Hematopoietic multipotent progenitor cell treated with erythropoietin and hydrocortisone succinate and interleukin-3 and kit ligand, for 8 days (in vitro differentiated cells): ENCODE data around the gene BCAN.

Source experiments
- DNase-seq: peaks from one replicate; pipeline ENCODE4 v3.0.0-alpha.2; 2015

Gene BCAN

GRCh38 chr1:156662800-156663055, 20.8 kb downstream of the BCAN start:
- no peak for DNase-seq

GRCh38 chr1:156663178-156663577, 21.3 kb downstream of the BCAN start:
- DNase-seq = no peak

GRCh38 chr1:156664046-156664766, 22.3 kb downstream of the BCAN start:
- no peak for DNase-seq

GRCh38 chr1:156664767-156665411, 23.0 kb downstream of the BCAN start:
- no peak for DNase-seq

GRCh38 chr1:156665539-156665938, 23.6 kb downstream of the BCAN start:
- DNase-seq = no peak

GRCh38 chr1:156666862-156667609, 25.1 kb downstream of the BCAN start:
- DNase-seq = no peak

- no peak for DNase-seq
Measured at GRCh38 chr1:156667610-156667967, 25.7 kb downstream of the BCAN start.

- DNase-seq = no peak
Measured at GRCh38 chr1:156667968-156668709, 26.2 kb downstream of the BCAN start.

GRCh38 chr1:156668801-156669637, 27.1 kb downstream of the BCAN start:
- no peak for DNase-seq

GRCh38 chr1:156669794-156670193, 27.9 kb downstream of the BCAN start:
- DNase-seq = no peak

GRCh38 chr1:156670359-156670758, 28.4 kb downstream of the BCAN start:
- DNase-seq = no peak

GRCh38 chr1:156670791-156671190, 28.9 kb downstream of the BCAN start:
- no peak for DNase-seq

- no peak for DNase-seq
Measured at GRCh38 chr1:156671804-156672203, 29.9 kb downstream of the BCAN start.

GRCh38 chr1:156673387-156674121, 31.6 kb downstream of the BCAN start:
- no peak for DNase-seq

- DNase-seq = no peak
Measured at GRCh38 chr1:156675210-156676113, 33.5 kb downstream of the BCAN start.

- DNase-seq = no peak
Measured at GRCh38 chr1:156676114-156676819, 34.4 kb downstream of the BCAN start.

GRCh38 chr1:156676820-156677615, 35.1 kb downstream of the BCAN start, which contains the start of gene NES:
Gene NES, minus strand, starts transcription at chr1:156677407. Its CDS starts 143 bp downstream, at chr1:156677264.
- no peak for DNase-seq

- DNase-seq = peak; percentile 60
Measured at GRCh38 chr1:156677616-156678596, 36.0 kb downstream of the BCAN start.
